ENCODE data around the gene ZFHX2. TPM values are rescaled to one million over a fixed set of nuclear protein-coding genes. Genes with fewer than 3 reads are reported as not detected.

Gene ZFHX2
- total RNA-seq, 8 experiments from 2014 or later = 2.3 to 7.9 (median 4.7) TPM

GRCh38 chr14:23570806-23571483, 19.4 kb upstream of the ZFHX2 start:
- no peak overlapping the region for H3K4me3 ChIP-seq
- H3K27ac ChIP-seq = no peak overlapping the region
- in situ Hi-C loops (cut with MboI; ENCODE audit: low pct_unique_long_range_greater_than_20kb in 2 of 9, low sequenced_read_pairs in 9 of 9, unreplicated experiment in 9 of 9) = loop anchor here in 6 of 9 experiments (25.0 kb wide), 2 partner anchors 234 to 259 kb away; partner anchors contain the start of genes BCL2L2 (in 4 of the 6), PABPN1 (in 4 of the 6) and PPP1R3E (in 4 of the 6)
- ATAC-seq (replicated peaks in 6 of 8) = no peak
- peaks cover 35 to 47% of the 10 kb centered on the region in 2 donors for H3K4me1 ChIP-seq (replicated peaks in 1 of 2)
- WGBS, 10 experiments = 70 to 100% (median 89%) methylated on average over 1 to 10 of the region's 23 CpGs; no CpG with 5 or more reads in 6 of the 10 experiments

- H3K4me3 ChIP-seq = no peak overlapping the region
Observed at GRCh38 chr14:23569443-23570151, 18.0 kb upstream of the ZFHX2 start.

GRCh38 chr14:23568600-23569331, 17.2 kb upstream of the ZFHX2 start:
- Histone ChIP-seq H3K27ac (peak overlapping the region in 1 of 2 donors; percentile 69), H3K4me3 (no peak overlapping the region), H3K4me1 (replicated peaks in 1 of 2) (peaks cover 35 to 46% of the 10 kb centered on the region in 2 donors)
- peak in 1 of 8 experiments; percentile 9 for ATAC-seq (replicated peaks in 6 of 8)
- WGBS, 10 experiments = 11 to 79% (median 38%) methylated on average over 2 to 5 of the region's 6 CpGs; no CpG with 5 or more reads in 1 of the 10 experiments
- in situ Hi-C loops (cut with MboI; ENCODE audit: low pct_unique_long_range_greater_than_20kb in 2 of 9, low sequenced_read_pairs in 9 of 9, unreplicated experiment in 9 of 9) = loop anchor here in 7 of 9 experiments (10.0 to 25.0 kb wide), 3 partner anchors 84 to 256 kb away; partner anchors contain the start of genes BCL2L2 (in 4 of the 7), PABPN1 (in 4 of the 7) and PPP1R3E (in 4 of the 7)

More at GRCh38 chr14:23569443-23570151, 18.0 kb upstream of the ZFHX2 start:
- in situ Hi-C loops (cut with MboI; ENCODE audit: low pct_unique_long_range_greater_than_20kb in 2 of 9, low sequenced_read_pairs in 9 of 9, unreplicated experiment in 9 of 9) = loop anchor here in 7 of 9 experiments (10.0 to 25.0 kb wide), 3 partner anchors 85 to 257 kb away; partner anchors contain the start of genes BCL2L2 (in 4 of the 7), PABPN1 (in 4 of the 7) and PPP1R3E (in 4 of the 7)
- peak; percentile 7 to 68 (median 51) for ATAC-seq (replicated peaks in 6 of 8)
- peak overlapping the region; percentile 18 to 69 for H3K27ac ChIP-seq
- H3K4me1 ChIP-seq (replicated peaks in 1 of 2) = peaks cover 35 to 47% of the 10 kb centered on the region in 2 donors
- WGBS, 10 experiments = 56 to 90% (median 67%) methylated on average over 2 to 6 of the region's 7 CpGs; no CpG with 5 or more reads in 3 of the 10 experiments

DNA sequence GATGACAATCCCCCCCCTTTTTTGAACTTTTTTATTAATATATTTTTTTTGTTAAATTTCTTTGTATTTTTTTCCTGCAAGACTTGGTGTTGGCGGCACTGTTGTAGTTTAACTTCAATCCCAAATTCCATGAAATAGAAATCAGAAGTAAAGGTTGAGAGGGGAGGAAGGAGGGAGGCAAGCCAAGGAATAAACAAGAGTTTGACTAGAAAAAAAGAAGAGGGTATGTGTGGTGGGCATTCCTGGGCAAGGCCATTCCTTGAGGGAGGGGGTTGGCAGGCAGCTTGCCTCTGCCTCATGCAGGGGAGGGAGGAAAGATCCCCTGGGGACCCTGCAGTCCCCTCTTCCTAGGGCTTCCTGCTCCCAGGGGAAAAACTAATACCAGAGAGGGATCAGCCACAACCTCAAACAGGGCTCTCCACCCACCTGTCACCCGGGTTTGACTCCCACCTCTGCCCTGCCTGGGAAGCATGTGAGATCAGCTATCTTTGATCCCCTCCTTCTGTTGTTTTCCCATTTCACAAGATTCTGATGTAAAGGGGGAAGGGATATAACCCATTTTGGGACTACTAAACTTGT, 16.5 kb upstream of the ZFHX2 start:
- H3K4me1 ChIP-seq (replicated peaks in 1 of 2) = peaks cover 35 to 39% of the 10 kb centered on the region in 2 donors
- ATAC-seq (replicated peaks in 6 of 8) = no peak
- peak overlapping the region; percentile 39 to 84 (median 56) for H3K4me3 ChIP-seq
- in situ Hi-C loops (cut with MboI; ENCODE audit: low pct_unique_long_range_greater_than_20kb in 2 of 9, low sequenced_read_pairs in 9 of 9, unreplicated experiment in 9 of 9) = loop anchor here in 7 of 9 experiments (10.0 to 25.0 kb wide), 3 partner anchors 83 to 256 kb away; partner anchors contain the start of genes BCL2L2 (in 4 of the 7), PABPN1 (in 4 of the 7) and PPP1R3E (in 4 of the 7)
- H3K27ac ChIP-seq = peak overlapping the region; percentile 69 to 75
- 80 to 100% (median 84%) methylated on average over 1 of the region's 2 CpGs; no CpG with 5 or more reads in 4 of the 10 experiments for WGBS, 10 experiments

GRCh38 chr14:23567186-23568020, 15.8 kb upstream of the ZFHX2 start, which contains the start of gene AP1G2:
AP1G2 (minus strand) TSS chr14:23567791; CDS start chr14:23567314, 477 bp downstream.
- peak within 1 kb of the TSS; percentile 69 to 75 for H3K27ac ChIP-seq
- peak; percentile 61 to 84 (median 73) for ATAC-seq (replicated peaks in 6 of 8)
- H3K4me1 ChIP-seq (replicated peaks in 1 of 2) = peaks cover 32 to 35% of the 10 kb centered on the region in 2 donors
- peak within 1 kb of the TSS; percentile 39 to 84 (median 56) for H3K4me3 ChIP-seq
- in situ Hi-C loops (cut with MboI; ENCODE audit: low pct_unique_long_range_greater_than_20kb in 2 of 9, low sequenced_read_pairs in 9 of 9, unreplicated experiment in 9 of 9) = loop anchor here in 7 of 9 experiments (10.0 to 25.0 kb wide), 3 partner anchors 83 to 255 kb away; partner anchors contain the start of genes BCL2L2 (in 4 of the 7), PABPN1 (in 4 of the 7) and PPP1R3E (in 4 of the 7)
- 0 to 28% (median 1%) methylated on average over 1 to 22 of the region's 53 CpGs; no CpG with 5 or more reads in 2 of the 10 experiments for WGBS, 10 experiments

- in situ Hi-C loops (cut with MboI; ENCODE audit: low pct_unique_long_range_greater_than_20kb in 2 of 9, low sequenced_read_pairs in 9 of 9, unreplicated experiment in 9 of 9) = loop anchor here in 7 of 9 experiments (10.0 to 25.0 kb wide), 3 partner anchors 82 to 254 kb away; partner anchors contain the start of genes BCL2L2 (in 4 of the 7), PABPN1 (in 4 of the 7) and PPP1R3E (in 4 of the 7)
- H3K27ac ChIP-seq = peak overlapping the region in 1 of 2 donors; percentile 75
- peak in 7 of 8 experiments; percentile 0 to 23 (median 5) for ATAC-seq (replicated peaks in 6 of 8)
- peaks cover 31 to 35% of the 10 kb centered on the region in 2 donors for H3K4me1 ChIP-seq (replicated peaks in 1 of 2)
- H3K4me3 ChIP-seq = peak overlapping the region; percentile 39 to 84 (median 56)
- 0 to 33% (median 20%) methylated on average over 1 to 5 of the region's 5 CpGs; no CpG with 5 or more reads in 4 of the 10 experiments for WGBS, 10 experiments
Observed at GRCh38 chr14:23566778-23567185, 15.2 kb upstream of the ZFHX2 start.

GRCh38 chr14:23566112-23566777, 14.7 kb upstream of the ZFHX2 start:
- 60 to 94% (median 73%) methylated on average over 1 to 3 of the region's 10 CpGs; no CpG with 5 or more reads in 4 of the 10 experiments for WGBS, 10 experiments
- in situ Hi-C loops (cut with MboI; ENCODE audit: low pct_unique_long_range_greater_than_20kb in 2 of 9, low sequenced_read_pairs in 9 of 9, unreplicated experiment in 9 of 9) = loop anchor here in 7 of 9 experiments (10.0 to 25.0 kb wide), 3 partner anchors 81 to 254 kb away; partner anchors contain the start of genes BCL2L2 (in 4 of the 7), PABPN1 (in 4 of the 7) and PPP1R3E (in 4 of the 7)

GRCh38 chr14:23565626-23566025, 14.1 kb upstream of the ZFHX2 start:
- ATAC-seq (replicated peaks in 6 of 8) = no peak
- Histone ChIP-seq H3K4me3 (no peak overlapping the region), H3K27ac (no peak overlapping the region), H3K4me1 (replicated peaks in 1 of 2) (peaks cover 31 to 35% of the 10 kb centered on the region in 2 donors)
- WGBS, 10 experiments = 80 to 100% (median 94%) methylated on average over 1 to 6 of the region's 11 CpGs; no CpG with 5 or more reads in 5 of the 10 experiments
- in situ Hi-C loops (cut with MboI; ENCODE audit: low pct_unique_long_range_greater_than_20kb in 2 of 9, low sequenced_read_pairs in 9 of 9, unreplicated experiment in 9 of 9) = loop anchor here in 7 of 9 experiments (10.0 to 25.0 kb wide), 3 partner anchors 81 to 253 kb away; partner anchors contain the start of genes BCL2L2 (in 4 of the 7), PABPN1 (in 4 of the 7) and PPP1R3E (in 4 of the 7)

More at GRCh38 chr14:23566112-23566777, 14.7 kb upstream of the ZFHX2 start:
- peak overlapping the region in 2 of 5 donors; percentile 56 to 61 for H3K4me3 ChIP-seq
- ATAC-seq (replicated peaks in 6 of 8) = no peak
- no peak overlapping the region for H3K27ac ChIP-seq
- H3K4me1 ChIP-seq (replicated peaks in 1 of 2) = peaks cover 31 to 35% of the 10 kb centered on the region in 2 donors

DNA sequence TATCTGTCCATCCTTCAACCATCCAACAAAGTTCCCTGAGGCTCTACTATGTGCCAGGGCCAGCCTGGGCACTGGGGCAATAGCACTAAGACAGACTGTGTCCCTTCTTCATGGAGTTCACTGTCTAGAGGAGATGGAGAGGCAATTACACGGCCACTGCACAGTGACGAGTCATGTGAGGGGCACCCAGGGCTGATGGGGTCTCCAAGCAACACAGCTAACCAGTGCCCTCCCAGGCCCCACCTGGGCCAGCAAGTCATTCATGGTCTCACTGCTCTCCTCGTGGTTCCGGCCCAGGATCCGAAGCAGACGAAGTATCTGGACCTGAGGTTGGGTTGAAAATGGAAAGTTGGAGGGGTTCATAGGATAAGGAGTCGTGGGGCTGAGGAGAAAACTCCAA, 13.3 kb upstream of the ZFHX2 start:
- no peak overlapping the region for H3K27ac ChIP-seq
- H3K4me1 ChIP-seq (replicated peaks in 1 of 2) = peaks cover 25 to 27% of the 10 kb centered on the region in 2 donors
- ATAC-seq (replicated peaks in 6 of 8) = no peak
- 67 to 100% (median 71%) methylated on average over 1 to 3 of the region's 7 CpGs; no CpG with 5 or more reads in 5 of the 10 experiments for WGBS, 10 experiments
- no peak overlapping the region for H3K4me3 ChIP-seq
- in situ Hi-C loops (cut with MboI; ENCODE audit: low pct_unique_long_range_greater_than_20kb in 2 of 9, low sequenced_read_pairs in 9 of 9, unreplicated experiment in 9 of 9) = loop anchor here in 7 of 9 experiments (5.0 to 25.0 kb wide), 4 partner anchors 80 to 253 kb away; partner anchors contain the start of genes BCL2L2 (in 4 of the 7), PABPN1 (in 4 of the 7) and PPP1R3E (in 4 of the 7)
